ENCODE results near the gene HTR3C. TPM values are rescaled to one million over a fixed set of nuclear protein-coding genes. Genes with fewer than 3 reads are reported as not detected.
A peak's percentile ranks its signal among the peaks of the same experiment; 100 is the strongest.
"Not testable (repeated sequence)": the region's sequence is repeated elsewhere in the genome, so short reads cannot be mapped to it uniquely, and the experiment has no call there.

HTR3C gene
- total RNA-seq, 1 experiment from 2014 or later, result not detected

GRCh38 chr3:184031187-184031792 lies 21.6 kb upstream of the HTR3C start, which contains the start of gene HTR3D:
Gene HTR3D, plus strand, starts transcription at chr3:184031742. Its CDS starts 0 bp downstream, at chr3:184031742.
- BruUV-seq (replicated peaks), result no TSS peak
- no peaks in the 10 kb centered on the region for H3K4me1 Mint-ChIP-seq (ENCODE audit: low read depth, unreplicated experiment)
- intact Hi-C loops (cut with micrococcal nuclease; ENCODE audit: unreplicated experiment), result no loop called here
- H3K9me3 Mint-ChIP-seq (ENCODE audit: low read depth, unreplicated experiment), result no peaks in the 10 kb centered on the region
- no peak for DNase-seq
- no peaks in the 10 kb centered on the region for H3K36me3 Mint-ChIP-seq (ENCODE audit: insufficient read depth, unreplicated experiment)
- no peak for TF ChIP-seq CTCF (IDR thresholded peaks at IDR 0.05; ENCODE audit: unreplicated experiment)
- peaks cover 84% of the 10 kb centered on the region for H3K27me3 Mint-ChIP-seq (ENCODE audit: unreplicated experiment)
- H3K4me3 Mint-ChIP-seq (ENCODE audit: low read depth, unreplicated experiment), result no peak within 1 kb of the TSS
- no peak within 1 kb of the TSS for H3K27ac Mint-ChIP-seq (ENCODE audit: unreplicated experiment)
- CTCF ChIA-PET, result interaction anchor here (0.7 kb wide), 1 partner anchor 10 kb away, joined by 5 read pairs; no protein-coding TSS in a partner anchor

- CTCF ChIA-PET, result no interaction called here
- TF ChIP-seq CTCF (IDR thresholded peaks at IDR 0.05; ENCODE audit: unreplicated experiment), result peak; percentile 60
Measured at GRCh38 chr3:184037816-184038215, 15.0 kb upstream of the HTR3C start.

GRCh38 chr3:184038307-184038706 lies 14.5 kb upstream of the HTR3C start:
- H3K27ac Mint-ChIP-seq (ENCODE audit: unreplicated experiment); CTCF ChIA-PET; DNase-seq; H3K36me3 Mint-ChIP-seq (ENCODE audit: insufficient read depth, unreplicated experiment); H3K9me3 Mint-ChIP-seq (ENCODE audit: low read depth, unreplicated experiment); H3K4me3 Mint-ChIP-seq (ENCODE audit: low read depth, unreplicated experiment); BruUV-seq (replicated peaks); H3K4me1 Mint-ChIP-seq (ENCODE audit: low read depth, unreplicated experiment): not testable (repeated sequence)
- intact Hi-C loops (cut with micrococcal nuclease; ENCODE audit: unreplicated experiment), result loop anchor here (2.0 kb wide), 1 partner anchor 78 kb away; no protein-coding TSS in a partner anchor
- H3K27me3 Mint-ChIP-seq (ENCODE audit: unreplicated experiment), result peaks cover 61% of the 10 kb centered on the region

More at GRCh38 chr3:184037816-184038215, 15.0 kb upstream of the HTR3C start:
- BruUV-seq (replicated peaks), result no TSS peak
- intact Hi-C loops (cut with micrococcal nuclease; ENCODE audit: unreplicated experiment), result loop anchor here (2.0 kb wide), 1 partner anchor 79 kb away; no protein-coding TSS in a partner anchor
- DNase-seq, result peak; percentile 38
- Mint-ChIP-seq H3K36me3 (ENCODE audit: insufficient read depth, unreplicated experiment) (no peaks in the 10 kb centered on the region), H3K4me1 (ENCODE audit: low read depth, unreplicated experiment) (no peaks in the 10 kb centered on the region), H3K27ac (ENCODE audit: unreplicated experiment) (no peak overlapping the region), H3K9me3 (ENCODE audit: low read depth, unreplicated experiment) (no peaks in the 10 kb centered on the region), H3K4me3 (ENCODE audit: low read depth, unreplicated experiment) (no peak overlapping the region), H3K27me3 (ENCODE audit: unreplicated experiment) (peaks cover 66% of the 10 kb centered on the region)

GRCh38 chr3:184039414-184039813 lies 13.4 kb upstream of the HTR3C start:
- BruUV-seq (replicated peaks), result no TSS peak
- no peak for TF ChIP-seq CTCF (IDR thresholded peaks at IDR 0.05; ENCODE audit: unreplicated experiment)
- no peak overlapping the region for H3K27ac Mint-ChIP-seq (ENCODE audit: unreplicated experiment)
- CTCF ChIA-PET, result interaction anchor here (0.5 to 1.3 kb wide), 5 partner anchors 96 to 250 kb away, joined by 3 to 8 read pairs (median 4); partner anchors contain the start of gene EIF2B5
- intact Hi-C loops (cut with micrococcal nuclease; ENCODE audit: unreplicated experiment), result loop anchor here (2.0 kb wide), 1 partner anchor 77 kb away; no protein-coding TSS in a partner anchor
- H3K4me3 Mint-ChIP-seq (ENCODE audit: low read depth, unreplicated experiment), result no peak overlapping the region
- no peaks in the 10 kb centered on the region for H3K9me3 Mint-ChIP-seq (ENCODE audit: low read depth, unreplicated experiment)
- no peaks in the 10 kb centered on the region for H3K4me1 Mint-ChIP-seq (ENCODE audit: low read depth, unreplicated experiment)
- DNase-seq, result no peak
- peaks cover 50% of the 10 kb centered on the region for H3K27me3 Mint-ChIP-seq (ENCODE audit: unreplicated experiment)
- no peaks in the 10 kb centered on the region for H3K36me3 Mint-ChIP-seq (ENCODE audit: insufficient read depth, unreplicated experiment)

GRCh38 chr3:184040010-184040409 lies 12.8 kb upstream of the HTR3C start:
- Mint-ChIP-seq H3K36me3 (ENCODE audit: insufficient read depth, unreplicated experiment) (no peaks in the 10 kb centered on the region), H3K27ac (ENCODE audit: unreplicated experiment) (no peak overlapping the region), H3K9me3 (ENCODE audit: low read depth, unreplicated experiment) (no peaks in the 10 kb centered on the region), H3K4me1 (ENCODE audit: low read depth, unreplicated experiment) (no peaks in the 10 kb centered on the region), H3K27me3 (ENCODE audit: unreplicated experiment) (peaks cover 44% of the 10 kb centered on the region), H3K4me3 (ENCODE audit: low read depth, unreplicated experiment) (no peak overlapping the region)
- BruUV-seq (replicated peaks), result no TSS peak
- intact Hi-C loops (cut with micrococcal nuclease; ENCODE audit: unreplicated experiment), result loop anchor here (5.0 kb wide), 3 partner anchors 97 to 247 kb away; partner anchors contain the start of gene EIF2B5
- CTCF ChIA-PET, result interaction anchor here (0.5 to 1.3 kb wide), 5 partner anchors 95 to 249 kb away, joined by 3 to 8 read pairs (median 4); partner anchors contain the start of gene EIF2B5
- peak; percentile 65 for DNase-seq
- TF ChIP-seq CTCF (IDR thresholded peaks at IDR 0.05; ENCODE audit: unreplicated experiment), result peak; percentile 76
